Psoas muscle (tissue), 8 donors: ENCODE data around the gene ST14. TPM values are rescaled to one million over a fixed set of nuclear protein-coding genes. Genes with fewer than 3 reads are reported as not detected.

Experiments used
- ATAC-seq, 4 donors: fragments of 200-7000 bp; cut with Tn5 transposase; one replicate each; pipeline ENCODE4 v1.9.1; 2020; ENCODE audit warnings: moderate library complexity in 3 of 4, mild to moderate bottlenecking in 2 of 4
- DNase-seq, 2 donors: peaks; one replicate each; pipeline ENCODE4 v3.0.0-alpha.2; 2020
- H3K27ac ChIP-seq: fragments of 200-600 bp; one replicate; pipeline ENCODE4 v1.8.0; 2022
- H3K27me3 ChIP-seq, 3 donors: fragments of 200-600 bp in 1 of 3; one replicate each; pipeline versions ENCODE4 v1.6.1 to v1.8.0; 2013 to 2022; ENCODE audit warnings: low read length in 2 of 3, mild to moderate bottlenecking in 2 of 3, moderate library complexity in 1 of 3; ENCODE audit not compliant: insufficient read depth in 3 of 3
- H3K36me3 ChIP-seq, 2 donors: fragments of 200-600 bp in 1 of 2; one replicate each; pipeline versions ENCODE4 v1.6.1 to v1.8.0; 2013 to 2022; ENCODE audit warnings: low read depth in 1 of 2, mild to moderate bottlenecking in 1 of 2, moderate library complexity in 1 of 2; ENCODE audit not compliant: insufficient read depth in 1 of 2
- H3K4me1 ChIP-seq: fragments of 200-600 bp; one replicate; pipeline ENCODE4 v1.8.0; 2022
- H3K4me3 ChIP-seq: fragments of 200-600 bp; one replicate; pipeline ENCODE4 v1.8.0; 2022; ENCODE audit warnings: mild to moderate bottlenecking
- H3K9me3 ChIP-seq: fragments of 200-600 bp; one replicate; pipeline ENCODE4 v1.8.0; 2022
- WGBS, 3 donors: extraction: QIAGEN DNeasy Blood & Tissue Kit; methylation state at CpG; one replicate each; pipeline versions ENCODE4 v1.1.6 to v1.1.7; 2013; 5-methylcytosine and 5-hydroxymethylcytosine counted together
- intact Hi-C, 2 donors: fragments of 100-400 bp; cut with DNase I; formaldehyde crosslinking; loops; one replicate each; pipeline versions ENCODE4 v1.11.0 to v1.14.2; 2022
- polyA plus RNA-seq, 3 donors: library from polyadenylated mRNA; stranded (reverse); fragments of 200-250 nt; gene quantifications; one replicate each; pipeline ENCODE4 v1.2.3, GENCODE V29; 2013
- total RNA-seq, 4 donors: library from RNA; stranded (reverse); fragmentation: NEBNext Ultra II Directional in 2 of 4; extraction: Animal tissue kit (Norgen Biotek cat#: 25700) in 2 of 4; gene quantifications; one replicate each; pipeline versions ENCODE4 v1.2.1 to v1.2.4, GENCODE V29; 2021 to 2023
- TF ChIP-seq, protein P1 (sequence below): fragments of 200-600 bp; IDR thresholded peaks from one replicate; pipeline ENCODE4 v1.8.0; 2022; ENCODE audit warnings: antibody characterized with exemption
- donor health status: healthy with polysubstance abuse.
- donor health status: DM: no; HTN: no; CAD: no; lungs with moderate emphysema.
- donor health status: Bipolar disorder and iron deficiency.
- donor health status: healthy.
- donor health status: DM: yes; HTN: yes; CAD: no.
- donor health status: DM: no; HTN: no; CAD: no.
- donor health status: DM: no; HTN: no; CAD: no.
- donor health status: DM: yes; HTN: yes; CAD: no.

The ST14 gene
- total and polyA plus RNA-seq, 7 donors = 0.22 to 0.77 (median 0.51) TPM

DNA sequence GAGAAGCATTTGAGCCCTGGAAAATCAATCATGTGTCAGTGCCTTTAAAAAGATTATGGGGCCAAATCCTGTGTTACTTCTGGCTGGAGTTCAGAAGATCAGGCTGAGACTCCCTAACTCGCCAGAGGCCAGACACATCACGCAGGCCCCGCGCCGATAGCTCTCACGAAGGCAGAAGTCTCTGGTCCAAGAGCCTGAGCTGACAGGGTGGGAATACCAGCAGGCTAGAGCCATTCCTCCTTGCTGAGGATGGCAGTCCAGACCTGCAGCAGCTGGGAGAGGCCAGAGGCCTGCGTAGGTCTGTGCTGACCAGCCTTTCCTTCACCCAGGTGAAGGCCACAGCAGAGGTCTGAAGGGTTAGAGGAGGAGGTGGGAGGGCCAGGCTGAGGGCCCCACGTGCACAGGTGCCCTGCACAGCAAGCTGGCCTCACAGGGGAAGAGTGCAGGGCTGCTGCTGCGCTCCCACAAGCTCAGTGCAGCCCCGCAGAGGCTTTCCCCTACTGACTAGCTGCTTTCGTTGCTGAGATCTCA is 52.9 kb downstream of the ST14 start:
- Histone ChIP-seq H3K4me1 (no peaks in the 10 kb centered on the region), H3K36me3 (no peaks in the 10 kb centered on the region), H3K4me3 (no peak overlapping the region), H3K27ac (no peak overlapping the region), H3K27me3 (no peaks in the 10 kb centered on the region), H3K9me3 (no peaks in the 10 kb centered on the region)
- ATAC-seq = peak in 2 of 4 donors; percentile 13 to 35
- WGBS, 3 donors = 62 to 72% (median 66%) methylated on average over 11 of the region's 11 CpGs
- intact Hi-C loops = loop anchor here (5.0 to 10.0 kb wide), 6 partner anchors 160 to 682 kb away; partner anchors contain the start of gene ADAMTS8 (in 1 of the 2)
- DNase-seq = no peak
- TF ChIP-seq, protein P1, sequence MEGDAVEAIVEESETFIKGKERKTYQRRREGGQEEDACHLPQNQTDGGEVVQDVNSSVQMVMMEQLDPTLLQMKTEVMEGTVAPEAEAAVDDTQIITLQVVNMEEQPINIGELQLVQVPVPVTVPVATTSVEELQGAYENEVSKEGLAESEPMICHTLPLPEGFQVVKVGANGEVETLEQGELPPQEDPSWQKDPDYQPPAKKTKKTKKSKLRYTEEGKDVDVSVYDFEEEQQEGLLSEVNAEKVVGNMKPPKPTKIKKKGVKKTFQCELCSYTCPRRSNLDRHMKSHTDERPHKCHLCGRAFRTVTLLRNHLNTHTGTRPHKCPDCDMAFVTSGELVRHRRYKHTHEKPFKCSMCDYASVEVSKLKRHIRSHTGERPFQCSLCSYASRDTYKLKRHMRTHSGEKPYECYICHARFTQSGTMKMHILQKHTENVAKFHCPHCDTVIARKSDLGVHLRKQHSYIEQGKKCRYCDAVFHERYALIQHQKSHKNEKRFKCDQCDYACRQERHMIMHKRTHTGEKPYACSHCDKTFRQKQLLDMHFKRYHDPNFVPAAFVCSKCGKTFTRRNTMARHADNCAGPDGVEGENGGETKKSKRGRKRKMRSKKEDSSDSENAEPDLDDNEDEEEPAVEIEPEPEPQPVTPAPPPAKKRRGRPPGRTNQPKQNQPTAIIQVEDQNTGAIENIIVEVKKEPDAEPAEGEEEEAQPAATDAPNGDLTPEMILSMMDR = no peak

DNA sequence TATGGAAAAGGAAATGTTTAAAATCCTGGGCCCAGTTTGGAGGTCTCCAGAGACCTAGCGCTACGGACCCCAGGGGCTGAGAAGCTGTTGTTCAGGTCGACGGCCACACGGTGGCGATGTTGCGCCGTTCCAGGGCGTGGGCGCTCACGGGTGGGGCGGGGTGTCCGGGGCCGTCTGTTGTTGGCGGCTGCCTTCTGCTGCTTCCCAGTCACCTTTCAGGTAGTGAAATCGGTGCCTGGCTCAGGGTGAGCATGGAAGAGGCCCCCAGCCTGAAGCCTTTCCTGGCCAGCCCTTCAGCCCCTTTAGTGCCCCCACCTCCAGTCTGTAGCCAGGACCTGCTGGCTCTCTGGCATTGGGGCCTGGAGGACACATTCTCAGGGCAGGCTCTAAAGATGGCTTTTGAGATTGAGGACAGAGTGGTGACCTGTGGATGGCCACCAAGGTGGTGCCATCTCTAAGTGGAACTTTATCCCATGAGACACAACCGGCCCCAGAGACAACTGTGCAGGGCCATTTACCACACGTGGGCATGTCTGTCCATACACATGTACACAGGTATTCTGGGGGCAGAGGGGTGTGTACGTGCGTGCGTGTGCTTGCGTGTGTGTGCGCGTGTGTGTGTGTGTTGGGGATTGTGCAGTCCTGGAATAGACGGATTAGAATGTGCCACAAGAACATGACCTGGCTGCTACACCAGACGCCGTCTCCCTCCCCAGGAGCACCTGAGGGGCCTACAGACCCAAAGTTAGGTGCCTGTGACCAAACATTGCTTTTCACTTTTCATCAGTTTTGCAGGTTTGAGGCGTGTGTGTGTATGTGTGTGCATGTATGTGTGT is 53.8 kb downstream of the ST14 start:
- WGBS, 3 donors = 34 to 38% (median 37%) methylated on average over 28 of the region's 28 CpGs
- peak; percentile 63 to 83 for DNase-seq
- TF ChIP-seq, protein P1 = peak; percentile 92

DNA sequence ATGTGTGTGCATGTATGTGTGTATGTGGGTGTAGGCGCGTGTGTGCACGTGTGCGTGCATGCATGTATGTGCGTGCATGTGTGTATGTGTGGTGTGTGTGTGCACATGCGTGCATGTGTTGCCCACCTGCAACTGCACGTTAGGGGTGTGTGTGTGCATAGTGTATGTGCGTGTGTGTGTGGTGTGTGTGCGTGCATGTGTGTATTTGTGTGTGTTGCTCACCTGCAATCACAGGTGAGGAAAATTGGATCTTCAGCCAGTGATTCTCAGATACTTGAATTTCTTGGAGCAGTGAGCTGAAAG is 54.3 kb downstream of the ST14 start:
- no peak overlapping the region for H3K4me3 ChIP-seq
- ATAC-seq = no peak
- no peaks in the 10 kb centered on the region for H3K36me3 ChIP-seq
- H3K27ac ChIP-seq = no peak overlapping the region
- no peak for DNase-seq
- H3K4me1 ChIP-seq = no peaks in the 10 kb centered on the region
- WGBS, 3 donors = 91 to 96% (median 93%) methylated on average over 9 of the region's 9 CpGs
- no peaks in the 10 kb centered on the region for H3K27me3 ChIP-seq
- TF ChIP-seq, protein P1 = no peak
- intact Hi-C loops = loop anchor here (5.0 to 10.0 kb wide), 6 partner anchors 158 to 681 kb away; partner anchors contain the start of gene ADAMTS8 (in 1 of the 2)
- H3K9me3 ChIP-seq = no peaks in the 10 kb centered on the region

More for the DNA sequence above, 53.8 kb downstream of the ST14 start:
- ATAC-seq = peak; percentile 87 to 97 (median 92)
- intact Hi-C loops = loop anchor here (5.0 to 10.0 kb wide), 6 partner anchors 159 to 681 kb away; partner anchors contain the start of gene ADAMTS8 (in 1 of the 2)
- no peaks in the 10 kb centered on the region for H3K27me3 ChIP-seq
- peak overlapping the region; percentile 15 for H3K4me3 ChIP-seq
- H3K9me3 ChIP-seq = no peaks in the 10 kb centered on the region
- no peaks in the 10 kb centered on the region for H3K4me1 ChIP-seq
- no peak overlapping the region for H3K27ac ChIP-seq
- H3K36me3 ChIP-seq = no peaks in the 10 kb centered on the region

DNA sequence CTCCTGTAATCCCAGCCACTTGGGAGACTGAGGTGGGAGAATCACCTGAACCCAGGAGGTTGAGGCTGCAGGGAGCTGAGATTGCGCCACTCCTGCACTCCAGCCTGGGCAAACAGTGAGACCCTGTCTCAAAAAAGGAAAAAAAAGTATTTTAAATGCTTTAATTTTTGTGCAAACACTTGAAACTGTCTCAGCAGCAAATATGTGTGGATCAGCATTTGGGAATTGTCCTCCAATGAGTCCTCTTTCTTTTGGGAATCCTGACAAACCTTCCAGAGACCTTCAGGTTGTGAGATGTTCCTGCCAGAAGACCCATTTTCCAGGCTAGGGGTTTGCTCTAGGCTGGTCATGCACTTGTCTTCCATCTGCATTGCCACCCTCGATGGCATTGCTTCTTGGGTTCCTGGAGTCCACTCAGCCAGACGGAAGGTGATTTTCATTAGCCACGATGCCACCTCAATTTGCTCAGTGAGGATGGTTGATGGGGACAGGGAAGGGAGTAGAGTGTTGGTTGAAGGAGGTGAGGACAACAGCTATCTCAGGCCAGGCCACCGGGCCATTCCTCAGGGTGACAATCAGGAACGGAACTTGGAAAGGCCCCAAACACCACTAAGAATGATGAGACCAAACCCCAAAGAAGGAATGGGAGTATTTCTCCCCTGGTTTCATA is 55.4 kb downstream of the ST14 start:
- no peaks in the 10 kb centered on the region for H3K27me3 ChIP-seq

More for the DNA sequence above, 55.4 kb downstream of the ST14 start:
- H3K36me3 ChIP-seq = no peaks in the 10 kb centered on the region
- TF ChIP-seq, protein P1 = no peak
- ATAC-seq = no peak
- intact Hi-C loops = loop anchor here (5.0 to 10.0 kb wide), 7 partner anchors 157 to 680 kb away; partner anchors contain the start of gene ADAMTS8 (in 1 of the 2)
- H3K4me1 ChIP-seq = no peaks in the 10 kb centered on the region
- DNase-seq = no peak
- no peak overlapping the region for H3K4me3 ChIP-seq
- WGBS, 3 donors = 77 to 85% (median 83%) methylated on average over 6 of the region's 6 CpGs
- H3K27ac ChIP-seq = no peak overlapping the region
- no peaks in the 10 kb centered on the region for H3K9me3 ChIP-seq
